GM19043 (cell line): ENCODE results near the gene APBA2.

Experiments used
- ATAC-seq: cut with Tn5 transposase; IDR thresholded peaks from one replicate; pipeline ENCODE4 v1.9.1; 2021; ENCODE audit warnings: low read depth; ENCODE audit not compliant: unreplicated experiment

The APBA2 gene

GRCh38 chr15:29111705-29112281, 226.0 kb downstream of the APBA2 start:
- ATAC-seq = no peak

GRCh38 chr15:29113336-29114220, 227.8 kb downstream of the APBA2 start:
- no peak for ATAC-seq

GRCh38 chr15:29114221-29115092, 228.7 kb downstream of the APBA2 start:
- ATAC-seq = no peak

- no peak for ATAC-seq
These were observed 229.6 kb downstream of the APBA2 start for GRCh38 chr15:29115093-29115991.

- no peak for ATAC-seq
These were observed 231.4 kb downstream of the APBA2 start for GRCh38 chr15:29116970-29117700.

GRCh38 chr15:29117778-29118177, 232.0 kb downstream of the APBA2 start:
- no peak for ATAC-seq

- no peak for ATAC-seq
These were observed 234.1 kb downstream of the APBA2 start for GRCh38 chr15:29119847-29120246.

GRCh38 chr15:29120593-29121368, 235.0 kb downstream of the APBA2 start:
- no peak for ATAC-seq

- ATAC-seq = no peak
These were observed 235.5 kb downstream of the APBA2 start for GRCh38 chr15:29121369-29121656.

GRCh38 chr15:29121907-29122306, 236.1 kb downstream of the APBA2 start:
- no peak for ATAC-seq

- no peak for ATAC-seq
These were observed 236.7 kb downstream of the APBA2 start for GRCh38 chr15:29122506-29122905.

GRCh38 chr15:29123171-29123570, 237.4 kb downstream of the APBA2 start:
- ATAC-seq = no peak

- no peak for ATAC-seq
These were observed 238.2 kb downstream of the APBA2 start for GRCh38 chr15:29123991-29124390.

- ATAC-seq = no peak
These were observed 239.0 kb downstream of the APBA2 start for GRCh38 chr15:29124581-29125381.

- no peak for ATAC-seq
These were observed 239.8 kb downstream of the APBA2 start for GRCh38 chr15:29125382-29126207.

GRCh38 chr15:29126208-29126536, 240.4 kb downstream of the APBA2 start:
- no peak for ATAC-seq

GRCh38 chr15:29126821-29127461, 241.2 kb downstream of the APBA2 start:
- ATAC-seq = no peak
